ENCODE results near the gene SMAD4.

DNA sequence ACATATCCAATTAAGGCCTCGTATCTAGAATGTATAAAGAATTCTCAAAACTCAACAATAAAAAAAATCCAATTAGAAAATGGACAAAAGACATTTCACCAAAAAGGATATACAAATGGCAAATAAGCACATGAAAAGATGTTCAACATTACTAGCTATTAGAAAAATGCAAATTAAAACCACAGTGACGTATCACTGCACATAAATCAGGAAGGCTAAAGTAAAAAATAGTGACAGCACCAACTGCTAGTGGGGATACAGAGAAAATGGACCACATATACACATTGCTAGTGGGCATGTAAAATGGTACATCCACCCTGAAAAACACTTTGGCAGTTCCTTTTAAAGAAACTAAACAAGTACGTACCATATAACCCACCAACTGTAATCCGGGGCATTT, 59.7 kb downstream of the SMAD4 start:
- no peak for TF ChIP-seq SIN3A (IDR thresholded peaks at IDR 0.05; ENCODE audit: borderline replicate concordance, low read depth, low read length)
- TF ChIP-seq ZNF563 (CRISPR knock-in tag; IDR thresholded peaks at IDR 0.05): no peak
- TF ChIP-seq MTA1 (CRISPR knock-in tag; IDR thresholded peaks at IDR 0.05; ENCODE audit: borderline replicate concordance): no peak
- TF ChIP-seq, protein P1, sequence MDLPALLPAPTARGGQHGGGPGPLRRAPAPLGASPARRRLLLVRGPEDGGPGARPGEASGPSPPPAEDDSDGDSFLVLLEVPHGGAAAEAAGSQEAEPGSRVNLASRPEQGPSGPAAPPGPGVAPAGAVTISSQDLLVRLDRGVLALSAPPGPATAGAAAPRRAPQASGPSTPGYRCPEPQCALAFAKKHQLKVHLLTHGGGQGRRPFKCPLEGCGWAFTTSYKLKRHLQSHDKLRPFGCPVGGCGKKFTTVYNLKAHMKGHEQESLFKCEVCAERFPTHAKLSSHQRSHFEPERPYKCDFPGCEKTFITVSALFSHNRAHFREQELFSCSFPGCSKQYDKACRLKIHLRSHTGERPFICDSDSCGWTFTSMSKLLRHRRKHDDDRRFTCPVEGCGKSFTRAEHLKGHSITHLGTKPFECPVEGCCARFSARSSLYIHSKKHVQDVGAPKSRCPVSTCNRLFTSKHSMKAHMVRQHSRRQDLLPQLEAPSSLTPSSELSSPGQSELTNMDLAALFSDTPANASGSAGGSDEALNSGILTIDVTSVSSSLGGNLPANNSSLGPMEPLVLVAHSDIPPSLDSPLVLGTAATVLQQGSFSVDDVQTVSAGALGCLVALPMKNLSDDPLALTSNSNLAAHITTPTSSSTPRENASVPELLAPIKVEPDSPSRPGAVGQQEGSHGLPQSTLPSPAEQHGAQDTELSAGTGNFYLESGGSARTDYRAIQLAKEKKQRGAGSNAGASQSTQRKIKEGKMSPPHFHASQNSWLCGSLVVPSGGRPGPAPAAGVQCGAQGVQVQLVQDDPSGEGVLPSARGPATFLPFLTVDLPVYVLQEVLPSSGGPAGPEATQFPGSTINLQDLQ (CRISPR knock-in tag; IDR thresholded peaks at IDR 0.05): no peak
- no peak for TF ChIP-seq ZNF33A (CRISPR knock-in tag; IDR thresholded peaks at IDR 0.05; ENCODE audit: borderline replicate concordance)
- no peak for TF ChIP-seq NR2F2 (IDR thresholded peaks at IDR 0.05; ENCODE audit: borderline replicate concordance, low read depth)
- TF ChIP-seq NFE2L2 (IDR thresholded peaks at IDR 0.05; ENCODE audit: low read length): no peak
- no peak for TF ChIP-seq RXRB (CRISPR knock-in tag; IDR thresholded peaks at IDR 0.05; ENCODE audit: borderline replicate concordance)
- TF ChIP-seq NFRKB (IDR thresholded peaks at IDR 0.05): no peak
- TF ChIP-seq EED (CRISPR knock-in tag; IDR thresholded peaks at IDR 0.05): no peak
- TF ChIP-seq, protein P2, sequence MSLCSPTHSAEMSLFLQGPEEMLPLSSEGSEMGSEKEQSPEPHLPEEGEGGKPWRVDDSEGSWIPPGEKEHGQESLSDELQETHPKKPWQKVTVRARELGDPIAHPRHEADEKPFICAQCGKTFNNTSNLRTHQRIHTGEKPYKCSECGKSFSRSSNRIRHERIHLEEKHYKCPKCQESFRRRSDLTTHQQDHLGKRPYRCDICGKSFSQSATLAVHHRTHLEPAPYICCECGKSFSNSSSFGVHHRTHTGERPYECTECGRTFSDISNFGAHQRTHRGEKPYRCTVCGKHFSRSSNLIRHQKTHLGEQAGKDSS (CRISPR knock-in tag; IDR thresholded peaks at IDR 0.05; ENCODE audit: borderline replicate concordance, low read depth): no peak
- no peak for TF ChIP-seq PHF21A (CRISPR knock-in tag; IDR thresholded peaks at IDR 0.05)
